ENCODE data around the gene FRRS1L.

GRCh38 chr9:109120204-109120789 is 46.8 kb downstream of the FRRS1L start:
- TF ChIP-seq CTCF (IDR thresholded peaks at IDR 0.05): no peak
- no peak for TF ChIP-seq POLR2A (IDR thresholded peaks at IDR 0.05)
- no peak for TF ChIP-seq POLR2AphosphoS5 (IDR thresholded peaks at IDR 0.05)
